Cardiac muscle cell (in vitro differentiated cells and primary cell): ENCODE measurements around the gene EXOC6. TPM values are rescaled to one million over a fixed set of nuclear protein-coding genes. Genes with fewer than 3 reads are reported as not detected.
A peak's percentile ranks its signal among the peaks of the same experiment; 100 is the strongest.
"Not testable (repeated sequence)": the region's sequence is repeated elsewhere in the genome, so short reads cannot be mapped to it uniquely, and the experiment has no call there.

Source experiments
- DNase-seq, 2 donors: peaks; one replicate each; pipeline versions ENCODE4 v3.0.0 to v3.0.0-alpha.2; 2010 to 2017; ENCODE audit warnings: low read depth in 1 of 2, low spot score in 1 of 2
- H3K27ac ChIP-seq: fragments of 200-600 bp; sonication (generic); 2 replicates; pipeline ENCODE4 v1.5.1; 2016
- H3K27me3 ChIP-seq: fragments of 200-600 bp; sonication (generic); 2 replicates; pipeline ENCODE4 v1.6.0; 2016; ENCODE audit warnings: control low read depth
- H3K36me3 ChIP-seq: fragments of 200-600 bp; sonication (generic); 2 replicates; pipeline ENCODE4 v1.5.1; 2016; ENCODE audit warnings: control low read depth
- H3K4me1 ChIP-seq: fragments of 200-600 bp; sonication (generic); 2 replicates; pipeline ENCODE4 v1.8.1; 2017; ENCODE audit warnings: low read depth, mild to moderate bottlenecking, mixed run types
- H3K4me3 ChIP-seq: fragments of 200-600 bp; sonication (generic); 2 replicates; pipeline ENCODE4 v1.5.1; 2016; ENCODE audit warnings: mild to moderate bottlenecking
- H3K9me3 ChIP-seq: fragments of 200-600 bp; sonication (generic); 2 replicates; pipeline ENCODE4 v1.5.1; 2017; ENCODE audit warnings: low read depth, mild to moderate bottlenecking, control low read depth
- polyA plus RNA-seq: library from polyadenylated mRNA; unstranded; fragments of >200 nt; fragmentation: Nextera tagmentation; extraction: Ambion mirVana; gene quantifications from 2 replicates; pipeline ENCODE4 v1.2.1, GENCODE V29; 2016
- total RNA-seq: library from RNA; depleted of rRNA; stranded (reverse); fragments of >200 nt; gene quantifications from 2 replicates; pipeline ENCODE4 v1.2.3, GENCODE V29; 2016
- TF ChIP-seq, protein P1 (sequence below): IDR thresholded peaks from 2 replicates; pipeline ENCODE4 v1.5.1; 2012; ENCODE audit warnings: low read depth, mild to moderate bottlenecking, low read length

EXOC6 gene
- total and polyA plus RNA-seq, 2 experiments from 2014 or later = 5.7 to 6.3 TPM

DNA sequence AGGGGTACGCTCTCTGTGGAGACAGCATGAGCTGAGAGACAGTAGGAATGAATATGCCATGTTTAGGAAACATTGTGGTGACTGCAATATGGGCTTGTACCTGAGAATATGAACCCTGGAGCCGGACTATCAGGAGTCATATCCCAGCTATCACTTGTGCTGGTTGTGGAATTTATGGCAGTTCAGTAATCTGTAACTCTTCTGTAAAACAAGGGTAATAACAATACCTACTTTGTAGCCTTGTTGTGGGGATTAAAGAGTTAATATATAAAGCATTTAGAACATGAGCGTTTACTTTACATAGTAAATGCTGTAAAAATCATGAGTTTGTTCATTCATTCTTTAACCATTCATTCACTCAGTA, 44.4 kb downstream of the EXOC6 start:
- Histone ChIP-seq H3K4me1 (peaks cover 4% of the 10 kb centered on the region), H3K9me3 (no peaks in the 10 kb centered on the region), H3K36me3 (no peaks in the 10 kb centered on the region), H3K27ac (no peak overlapping the region), H3K4me3 (no peak overlapping the region), H3K27me3 (no peaks in the 10 kb centered on the region)
- TF ChIP-seq, protein P1, sequence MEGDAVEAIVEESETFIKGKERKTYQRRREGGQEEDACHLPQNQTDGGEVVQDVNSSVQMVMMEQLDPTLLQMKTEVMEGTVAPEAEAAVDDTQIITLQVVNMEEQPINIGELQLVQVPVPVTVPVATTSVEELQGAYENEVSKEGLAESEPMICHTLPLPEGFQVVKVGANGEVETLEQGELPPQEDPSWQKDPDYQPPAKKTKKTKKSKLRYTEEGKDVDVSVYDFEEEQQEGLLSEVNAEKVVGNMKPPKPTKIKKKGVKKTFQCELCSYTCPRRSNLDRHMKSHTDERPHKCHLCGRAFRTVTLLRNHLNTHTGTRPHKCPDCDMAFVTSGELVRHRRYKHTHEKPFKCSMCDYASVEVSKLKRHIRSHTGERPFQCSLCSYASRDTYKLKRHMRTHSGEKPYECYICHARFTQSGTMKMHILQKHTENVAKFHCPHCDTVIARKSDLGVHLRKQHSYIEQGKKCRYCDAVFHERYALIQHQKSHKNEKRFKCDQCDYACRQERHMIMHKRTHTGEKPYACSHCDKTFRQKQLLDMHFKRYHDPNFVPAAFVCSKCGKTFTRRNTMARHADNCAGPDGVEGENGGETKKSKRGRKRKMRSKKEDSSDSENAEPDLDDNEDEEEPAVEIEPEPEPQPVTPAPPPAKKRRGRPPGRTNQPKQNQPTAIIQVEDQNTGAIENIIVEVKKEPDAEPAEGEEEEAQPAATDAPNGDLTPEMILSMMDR = no peak
- no peak for DNase-seq

DNA sequence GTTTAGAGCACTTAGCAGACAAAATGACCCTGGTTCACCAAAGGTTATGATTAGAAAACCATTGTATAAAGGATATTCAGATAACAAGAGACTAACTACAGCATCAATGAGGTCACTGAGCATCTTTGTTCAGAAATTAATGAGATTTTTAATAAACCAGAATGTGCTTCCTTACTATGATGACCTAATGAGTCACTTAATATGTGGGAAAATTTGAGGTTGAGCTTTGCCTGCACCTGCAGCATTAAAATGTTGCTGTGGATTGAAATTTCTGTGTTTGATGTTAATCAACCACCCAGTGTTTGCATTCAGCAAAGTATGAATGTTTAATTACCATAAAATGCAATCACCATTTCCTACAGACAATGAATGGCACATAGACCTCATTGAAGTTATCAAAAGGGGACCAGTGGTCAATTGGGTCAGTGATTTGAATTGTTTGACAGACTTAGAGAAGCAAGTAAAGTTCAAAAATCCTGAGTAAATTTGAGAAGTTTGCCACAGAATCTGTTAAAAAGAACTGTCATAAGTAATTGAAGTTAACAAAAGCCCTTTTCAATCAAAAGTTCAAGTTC, 45.8 kb downstream of the EXOC6 start:
- Histone ChIP-seq H3K27me3 (no peaks in the 10 kb centered on the region), H3K9me3 (no peaks in the 10 kb centered on the region), H3K4me3 (no peak overlapping the region), H3K4me1 (no peaks in the 10 kb centered on the region), H3K27ac (no peak overlapping the region), H3K36me3 (no peaks in the 10 kb centered on the region)
- no peak for DNase-seq
- TF ChIP-seq, protein P1 = no peak

DNA sequence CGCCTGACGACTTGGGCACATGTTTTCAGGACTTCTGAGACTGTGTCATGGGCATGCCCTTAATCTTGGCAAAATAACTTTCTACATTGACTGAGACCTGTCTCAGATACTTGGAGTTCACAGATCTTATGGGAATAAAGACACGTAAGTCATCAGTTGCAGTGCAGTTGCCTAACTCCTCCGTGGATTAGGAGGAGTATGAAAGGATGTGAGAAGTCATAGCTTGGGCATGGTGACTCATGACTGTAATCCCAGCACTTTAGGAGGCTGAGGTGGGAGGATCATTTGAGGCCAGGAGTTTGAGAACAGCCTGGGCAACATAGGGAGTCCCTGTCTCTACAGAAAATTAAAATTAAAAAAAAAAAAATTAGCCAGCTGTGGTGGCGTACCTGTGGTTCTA, 49.6 kb downstream of the EXOC6 start:
- H3K36me3 ChIP-seq = no peaks in the 10 kb centered on the region
- H3K27me3 ChIP-seq = no peaks in the 10 kb centered on the region
- H3K9me3 ChIP-seq = no peaks in the 10 kb centered on the region
- TF ChIP-seq, protein P1 = no peak
- DNase-seq = no peak
- no peaks in the 10 kb centered on the region for H3K4me1 ChIP-seq
- H3K4me3 ChIP-seq = no peak overlapping the region
- H3K27ac ChIP-seq = no peak overlapping the region

DNA sequence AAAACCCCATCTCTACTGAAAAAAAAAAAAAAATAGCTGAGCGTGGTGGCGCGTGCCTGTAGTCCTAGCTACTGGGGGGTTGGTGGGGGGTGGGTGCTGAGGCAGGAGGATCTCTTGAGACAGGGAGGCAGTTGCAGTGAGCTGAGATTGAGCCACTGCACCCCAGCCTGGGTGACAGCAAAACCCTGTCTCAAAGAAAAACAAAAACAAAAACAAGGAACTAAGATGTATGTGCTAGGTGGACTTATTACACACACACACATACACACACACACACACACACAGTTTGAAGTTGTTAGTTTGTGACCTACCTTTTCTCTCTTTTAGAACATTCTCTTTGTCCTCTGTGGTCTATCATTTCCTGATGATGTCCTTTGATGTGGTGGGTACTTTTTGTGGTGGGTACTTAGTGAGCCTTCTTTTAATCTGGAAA, 53.5 kb downstream of the EXOC6 start:
- Histone ChIP-seq H3K27ac (no peak overlapping the region), H3K4me1 (no peaks in the 10 kb centered on the region), H3K4me3 (no peak overlapping the region), H3K36me3 (no peaks in the 10 kb centered on the region), H3K27me3 (no peaks in the 10 kb centered on the region), H3K9me3 (no peaks in the 10 kb centered on the region)
- DNase-seq = no peak
- TF ChIP-seq, protein P1 = no peak

DNA sequence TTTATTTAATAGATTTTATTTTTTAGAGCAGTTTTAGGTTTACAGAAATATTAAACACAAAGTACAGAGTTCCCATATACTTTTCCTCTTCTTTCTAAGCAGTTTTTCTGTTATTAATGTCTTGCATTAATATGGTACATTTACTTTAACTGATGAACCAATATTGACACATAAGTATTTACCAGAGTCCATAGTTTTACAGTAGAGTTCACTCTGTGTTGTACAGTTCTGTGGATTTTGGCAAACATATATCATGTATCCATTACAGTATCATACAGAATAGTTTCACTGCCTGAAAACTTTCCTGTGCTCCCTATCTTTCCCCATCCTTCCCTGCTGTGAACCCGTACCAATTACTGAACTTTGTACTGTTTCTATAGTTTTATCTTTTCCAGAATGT, 55.3 kb downstream of the EXOC6 start:
- Histone ChIP-seq H3K27ac (no peak overlapping the region), H3K27me3 (no peaks in the 10 kb centered on the region), H3K36me3 (no peaks in the 10 kb centered on the region), H3K4me3 (no peak overlapping the region), H3K4me1 (no peaks in the 10 kb centered on the region), H3K9me3 (no peaks in the 10 kb centered on the region)
- no peak for DNase-seq
- TF ChIP-seq, protein P1 = no peak

DNA sequence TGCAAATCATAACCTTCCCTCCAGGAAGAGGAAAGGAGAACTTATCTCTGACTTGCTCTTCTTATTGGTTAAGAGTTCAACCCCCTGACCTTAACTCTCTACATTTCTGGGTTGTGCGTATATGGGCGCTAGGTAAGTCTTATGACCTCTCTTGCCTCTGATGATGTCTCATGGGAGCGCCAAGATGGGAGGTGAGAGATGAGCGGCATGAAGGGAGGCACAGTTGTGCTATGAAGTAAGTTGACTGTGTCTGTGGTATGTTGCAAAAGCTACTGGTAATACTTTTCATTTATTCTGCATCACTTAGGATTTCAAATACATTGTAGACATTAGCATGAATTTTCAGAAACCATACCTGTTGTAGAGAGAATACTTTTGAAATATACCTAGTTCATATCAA, 59.0 kb downstream of the EXOC6 start:
- no peak for DNase-seq
- H3K36me3 ChIP-seq = no peaks in the 10 kb centered on the region
- peaks cover under 1% of the 10 kb centered on the region for H3K4me1 ChIP-seq
- TF ChIP-seq, protein P1 = no peak
- no peak overlapping the region for H3K4me3 ChIP-seq
- no peaks in the 10 kb centered on the region for H3K27me3 ChIP-seq
- H3K27ac ChIP-seq = no peak overlapping the region
- no peaks in the 10 kb centered on the region for H3K9me3 ChIP-seq

DNA sequence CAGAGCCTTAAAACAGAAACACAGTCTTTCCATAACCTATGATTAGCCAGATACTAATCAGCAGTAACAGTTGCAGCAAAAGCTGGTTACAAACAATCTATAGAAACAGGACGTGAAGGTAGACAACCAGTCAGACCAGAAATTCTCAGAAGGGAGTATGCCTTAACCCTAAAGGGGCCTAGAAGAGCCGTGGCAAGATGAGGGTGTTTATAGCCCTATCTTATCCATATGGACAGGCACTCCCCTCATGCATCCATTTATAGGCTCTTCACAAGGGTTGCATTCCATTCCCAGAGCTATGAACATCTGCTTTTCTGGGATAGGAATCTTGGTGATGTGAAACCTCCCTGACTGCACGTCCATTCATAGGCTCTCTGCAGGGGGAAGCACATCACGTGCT, 64.3 kb downstream of the EXOC6 start:
- DNase-seq = peak in 1 of 2 donors; percentile 8
- not testable (repeated sequence) for H3K36me3 ChIP-seq, H3K4me3 ChIP-seq, H3K9me3 ChIP-seq, H3K27me3 ChIP-seq
- Histone ChIP-seq H3K27ac (peak overlapping the region; percentile 61), H3K4me1 (peaks cover 26% of the 10 kb centered on the region)
